GM18520 (cell line): ENCODE data around the gene PES1.
"Not testable (repeated sequence)": the region's sequence is repeated elsewhere in the genome, so short reads cannot be mapped to it uniquely, and the experiment has no call there.

Source experiments
- ATAC-seq: cut with Tn5 transposase; IDR thresholded peaks from one replicate; pipeline ENCODE4 v1.9.1; 2021; ENCODE audit not compliant: unreplicated experiment

PES1 gene

GRCh38 chr22:30556388-30556787, 35.3 kb downstream of the PES1 start:
- ATAC-seq: no peak

DNA sequence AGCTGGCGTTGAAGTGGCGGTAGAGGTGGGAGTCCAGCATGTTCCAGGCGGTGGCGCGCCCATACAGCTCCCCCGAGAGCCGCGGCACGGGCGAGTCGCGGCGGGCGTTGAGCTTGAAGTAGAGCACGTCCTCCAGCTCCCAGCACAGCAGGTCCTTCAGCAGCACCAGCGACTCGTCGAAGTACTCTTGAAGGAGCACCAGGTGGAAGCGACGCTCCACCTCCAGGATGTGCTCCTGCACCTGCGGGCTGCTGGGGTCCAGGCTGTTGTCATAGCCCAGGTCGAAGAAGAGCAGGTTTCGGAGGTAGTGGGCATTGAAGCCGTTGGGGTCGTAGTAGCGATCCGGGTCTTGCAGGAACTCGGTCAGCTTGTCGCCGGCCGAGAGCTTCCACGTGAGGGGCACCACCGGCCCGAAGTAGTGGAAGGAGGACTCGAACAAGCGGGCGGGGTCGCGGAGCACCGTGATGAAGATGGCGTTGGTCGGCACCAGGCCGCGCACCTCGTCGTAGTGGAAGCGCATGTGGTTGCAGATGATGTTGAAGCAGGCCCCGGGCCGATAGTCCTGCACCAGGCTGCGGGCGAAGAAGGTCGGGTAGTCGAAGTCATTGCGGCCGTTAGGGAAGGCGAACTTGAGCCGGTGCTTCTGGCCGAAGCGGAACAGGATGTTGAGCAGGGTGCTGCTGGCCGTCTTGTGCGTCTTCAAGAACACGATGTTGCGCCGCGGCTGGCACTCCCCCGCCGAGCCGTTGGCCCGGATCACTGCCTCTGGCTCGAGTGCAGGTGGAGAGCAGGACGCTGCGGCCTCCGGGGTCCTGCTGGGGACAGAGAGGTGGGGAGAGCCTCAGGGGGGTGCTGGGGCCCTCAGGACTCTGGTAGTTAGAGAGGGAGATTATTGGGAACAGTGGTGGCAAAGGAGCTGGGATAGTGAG, 36.2 kb downstream of the PES1 start:
- no peak for ATAC-seq

DNA sequence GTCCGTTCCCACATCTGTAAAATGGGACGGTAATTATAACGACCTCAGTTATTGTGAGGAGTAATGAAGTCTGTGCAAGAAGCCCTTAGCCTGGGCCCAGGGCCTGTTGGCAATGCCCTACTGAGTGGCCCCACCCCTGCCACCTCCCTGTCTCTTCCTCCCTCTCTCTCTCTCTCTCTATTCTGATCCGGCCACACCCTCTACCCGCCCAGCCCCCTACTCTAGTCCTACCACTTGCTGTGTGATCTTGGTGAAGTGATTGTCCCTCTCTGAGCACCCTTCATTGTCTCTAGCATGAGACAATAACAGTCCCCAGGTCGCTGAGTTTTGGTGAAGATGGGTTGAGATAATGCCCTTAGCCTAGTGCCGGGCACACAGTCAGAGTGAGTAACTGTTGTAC, 37.7 kb downstream of the PES1 start:
- ATAC-seq: no peak

- ATAC-seq: no peak
Observed at GRCh38 chr22:30552719-30553118, 39.0 kb downstream of the PES1 start.

GRCh38 chr22:30551813-30552212, 39.9 kb downstream of the PES1 start:
- not testable (repeated sequence) for ATAC-seq

GRCh38 chr22:30547188-30547587, 44.5 kb downstream of the PES1 start:
- no peak for ATAC-seq

DNA sequence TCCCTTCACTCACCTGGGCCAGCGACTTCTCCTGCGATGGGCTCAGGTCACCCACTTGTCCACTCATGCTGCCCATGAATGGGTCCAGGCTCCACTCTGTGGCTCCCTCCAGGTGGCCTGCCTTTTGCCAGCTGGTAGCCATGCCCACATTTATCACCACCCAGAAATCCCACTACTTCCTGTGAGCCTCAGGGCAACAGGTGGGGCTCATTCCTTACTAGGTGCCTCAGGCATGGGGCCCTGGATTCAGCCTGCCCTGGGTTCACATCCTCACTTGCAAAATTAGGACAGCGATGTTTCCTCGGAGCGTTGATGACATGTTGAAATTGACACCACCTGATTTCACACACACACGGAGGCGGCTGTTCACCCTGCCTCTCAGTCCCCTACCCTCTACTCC, 45.1 kb downstream of the PES1 start, which contains the start of gene SEC14L6:
SEC14L6 (minus strand) TSS at position 126 of the 400 bp plus-strand sequence; CDS start at position 67, 59 bp downstream.
- ATAC-seq: no peak

- no peak for ATAC-seq
Observed at GRCh38 chr22:30542811-30543188, 48.9 kb downstream of the PES1 start.

DNA sequence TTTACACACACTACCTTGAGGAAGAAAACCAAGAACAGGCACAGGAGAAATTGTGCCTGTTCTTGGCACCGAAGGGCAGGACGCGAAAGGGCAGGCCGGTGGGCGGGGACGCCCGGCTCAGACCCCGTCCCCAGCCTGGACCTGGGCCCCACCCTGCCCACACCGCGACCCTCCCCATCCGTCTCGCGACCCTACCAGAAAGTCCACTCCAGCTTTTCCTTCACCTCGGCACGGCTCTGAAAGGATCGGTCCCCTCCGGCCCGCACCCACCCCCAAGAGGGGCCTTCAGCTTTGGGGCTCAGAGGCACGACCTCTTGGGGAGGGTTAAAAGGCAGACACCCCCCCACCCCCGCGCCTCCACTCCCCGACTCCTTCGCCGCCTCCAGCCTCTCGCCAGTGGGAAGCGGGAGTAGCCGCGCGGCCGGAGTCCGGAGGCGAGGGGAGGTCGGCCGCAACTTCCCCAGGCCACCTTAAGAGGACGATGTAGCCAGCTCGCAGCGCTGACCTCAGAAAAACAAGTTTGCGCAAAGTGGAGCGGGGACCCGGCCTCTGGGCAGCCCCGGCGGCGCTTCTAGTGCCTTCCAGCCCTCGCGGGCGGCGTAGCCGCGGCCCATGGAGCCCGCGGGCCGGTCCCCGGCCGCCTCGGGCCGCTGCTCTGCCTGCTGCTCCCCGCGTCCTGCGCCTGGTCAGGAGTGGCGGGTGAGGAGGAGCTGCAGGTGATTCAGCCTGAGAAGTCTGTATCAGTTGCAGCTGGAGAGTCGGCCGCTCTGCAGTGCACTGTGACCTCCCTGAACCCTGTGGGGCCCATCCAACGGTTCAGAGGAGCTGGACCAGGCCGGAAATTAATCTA, 49.5 kb downstream of the PES1 start:
- no peak for ATAC-seq

GRCh38 chr22:30541511-30541910, 50.2 kb downstream of the PES1 start:
- not testable (repeated sequence) for ATAC-seq

GRCh38 chr22:30539368-30539767, 52.3 kb downstream of the PES1 start:
- no peak for ATAC-seq

DNA sequence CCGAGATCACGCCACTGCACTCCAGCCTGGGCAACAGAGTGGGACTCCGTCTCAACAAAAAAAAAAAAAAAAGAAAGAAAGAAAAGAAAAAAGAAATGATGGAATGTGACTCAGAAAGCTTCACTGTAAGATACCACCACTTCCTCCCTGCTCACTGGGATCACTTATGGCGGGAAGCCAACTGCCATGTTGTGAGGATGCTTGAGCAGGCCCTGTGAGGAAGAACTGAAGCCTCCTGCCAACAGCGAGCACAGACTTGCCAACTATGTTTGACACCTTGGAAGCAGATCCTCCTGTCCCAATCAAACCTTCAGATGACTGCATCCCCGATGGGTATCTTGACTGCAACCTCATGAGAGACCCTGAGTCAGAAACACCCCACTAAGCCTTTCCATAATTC, 53.4 kb downstream of the PES1 start:
- no peak for ATAC-seq

- ATAC-seq: no peak
Observed at GRCh38 chr22:30537083-30537731, 54.5 kb downstream of the PES1 start.

- ATAC-seq: peak; percentile 64
Observed at GRCh38 chr22:30535182-30535581, 56.5 kb downstream of the PES1 start.

- ATAC-seq: no peak
Observed at GRCh38 chr22:30531651-30532608, 59.8 kb downstream of the PES1 start.

DNA sequence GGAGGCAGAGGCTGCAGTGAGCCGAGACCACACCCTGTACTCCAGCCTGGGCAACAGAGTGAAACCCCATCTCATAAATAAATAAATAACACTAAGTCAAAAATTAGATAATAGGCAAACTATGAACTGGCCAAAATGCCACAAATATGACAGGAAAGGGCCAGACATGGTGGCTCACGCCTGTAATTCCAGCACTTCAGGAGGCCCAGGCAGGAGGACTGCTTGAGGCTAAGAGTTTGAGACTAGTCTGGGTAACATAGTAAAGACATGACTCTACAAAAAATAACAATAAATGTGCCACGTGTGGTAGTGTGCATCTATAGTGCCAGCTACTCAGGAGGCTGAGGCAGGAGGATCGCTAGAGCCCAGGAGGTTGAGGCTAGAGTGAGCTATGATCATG, 65.1 kb downstream of the PES1 start:
- no peak for ATAC-seq
